ENCODE data around the gene TATDN2.

Gene TATDN2

GRCh38 chr3:10287936-10288574, 39.8 kb downstream of the TATDN2 start:
- Mint-ChIP-seq H3K27me3 (ENCODE audit: low read depth) (no peaks in the 10 kb centered on the region), H3K9me3 (no peaks in the 10 kb centered on the region), H3K36me3 (ENCODE audit: low read depth) (peaks cover 18% of the 10 kb centered on the region), H3K4me3 (no peak overlapping the region), H3K27ac (no peak overlapping the region), H3K4me1 (peaks cover 17% of the 10 kb centered on the region)
- TF ChIP-seq CTCF (IDR thresholded peaks at IDR 0.05; ENCODE audit: unreplicated experiment in 3 of 3): no peak

GRCh38 chr3:10288575-10288960, 40.3 kb downstream of the TATDN2 start:
- TF ChIP-seq CTCF (IDR thresholded peaks at IDR 0.05; ENCODE audit: unreplicated experiment in 3 of 3): no peak

GRCh38 chr3:10289077-10289476, 40.8 kb downstream of the TATDN2 start:
- H3K27ac Mint-ChIP-seq: no peak overlapping the region
- H3K9me3 Mint-ChIP-seq: no peaks in the 10 kb centered on the region
- peaks cover 10% of the 10 kb centered on the region for H3K4me1 Mint-ChIP-seq
- no peak overlapping the region for H3K4me3 Mint-ChIP-seq
- TF ChIP-seq CTCF (IDR thresholded peaks at IDR 0.05; ENCODE audit: unreplicated experiment in 3 of 3): no peak
- peaks cover 12% of the 10 kb centered on the region for H3K36me3 Mint-ChIP-seq (ENCODE audit: low read depth)
- H3K27me3 Mint-ChIP-seq (ENCODE audit: low read depth): no peaks in the 10 kb centered on the region

More at GRCh38 chr3:10288575-10288960, 40.3 kb downstream of the TATDN2 start:
- H3K27ac Mint-ChIP-seq: no peak overlapping the region
- H3K36me3 Mint-ChIP-seq (ENCODE audit: low read depth): peaks cover 14% of the 10 kb centered on the region
- H3K27me3 Mint-ChIP-seq (ENCODE audit: low read depth): no peaks in the 10 kb centered on the region
- no peak overlapping the region for H3K4me3 Mint-ChIP-seq
- H3K4me1 Mint-ChIP-seq: peaks cover 14% of the 10 kb centered on the region
- no peaks in the 10 kb centered on the region for H3K9me3 Mint-ChIP-seq

- no peak for TF ChIP-seq CTCF (IDR thresholded peaks at IDR 0.05; ENCODE audit: unreplicated experiment in 3 of 3)
- Mint-ChIP-seq H3K27ac (no peak overlapping the region), H3K36me3 (ENCODE audit: low read depth) (peaks cover 14% of the 10 kb centered on the region), H3K4me3 (no peak overlapping the region), H3K27me3 (ENCODE audit: low read depth) (no peaks in the 10 kb centered on the region), H3K4me1 (peaks cover 10% of the 10 kb centered on the region), H3K9me3 (no peaks in the 10 kb centered on the region)
Observed at GRCh38 chr3:10289787-10290355, 41.6 kb downstream of the TATDN2 start.

- peaks cover 8% of the 10 kb centered on the region for H3K4me1 Mint-ChIP-seq
- H3K27ac Mint-ChIP-seq: no peak overlapping the region
- H3K4me3 Mint-ChIP-seq: no peak overlapping the region
- H3K36me3 Mint-ChIP-seq (ENCODE audit: low read depth): peaks cover 19% of the 10 kb centered on the region
- no peaks in the 10 kb centered on the region for H3K9me3 Mint-ChIP-seq
- no peak for TF ChIP-seq CTCF (IDR thresholded peaks at IDR 0.05; ENCODE audit: unreplicated experiment in 3 of 3)
- no peaks in the 10 kb centered on the region for H3K27me3 Mint-ChIP-seq (ENCODE audit: low read depth)
Observed at GRCh38 chr3:10290481-10291176, 42.4 kb downstream of the TATDN2 start.

Measured in nephron (organoid).